Chondrocyte (in vitro differentiated cells): ENCODE data around the gene ANKFN1. TPM values are rescaled to one million over a fixed set of nuclear protein-coding genes. Genes with fewer than 3 reads are reported as not detected.

ENCODE experiments used
- DNase-seq: peaks from one replicate; pipeline ENCODE4 v3.0.0; 2021; ENCODE audit warnings: mixed read lengths, low spot score
- H3K27ac Mint-ChIP-seq: one replicate; pipeline ENCODE4 v1.8.0; 2021; ENCODE audit warnings: mild to moderate bottlenecking, moderate library complexity, mixed read lengths; ENCODE audit not compliant: unreplicated experiment
- H3K27me3 Mint-ChIP-seq: 2 replicates; pipeline ENCODE4 v1.8.0; 2021; ENCODE audit warnings: low read depth, mixed read lengths
- H3K36me3 Mint-ChIP-seq: 2 replicates; pipeline ENCODE4 v1.8.0; 2021; ENCODE audit warnings: low read depth, mixed read lengths
- H3K4me1 Mint-ChIP-seq: 2 replicates; pipeline ENCODE4 v1.8.0; 2021; ENCODE audit warnings: low read depth, mild to moderate bottlenecking, mixed read lengths
- H3K4me3 Mint-ChIP-seq: one replicate; pipeline ENCODE4 v1.8.0; 2021; ENCODE audit warnings: mild to moderate bottlenecking, moderate library complexity, mixed read lengths; ENCODE audit not compliant: unreplicated experiment
- H3K9me3 Mint-ChIP-seq: 2 replicates; pipeline ENCODE4 v1.8.0; 2021; ENCODE audit warnings: low read depth, mixed read lengths
- total RNA-seq: library from RNA; stranded (reverse); gene quantifications from 3 replicates; pipeline ENCODE4 v1.2.1, GENCODE V29; 2021
- TF ChIP-seq, protein P1 (sequence below): fragments of 200-600 bp; sonication (generic); IDR thresholded peaks from 2 replicates; pipeline ENCODE4 v1.5.0; 2021; ENCODE audit warnings: antibody characterized with exemption, mild to moderate bottlenecking, moderate library complexity

The ANKFN1 gene
- total RNA-seq, 1 donor from 2014 or later, result not detected

DNA sequence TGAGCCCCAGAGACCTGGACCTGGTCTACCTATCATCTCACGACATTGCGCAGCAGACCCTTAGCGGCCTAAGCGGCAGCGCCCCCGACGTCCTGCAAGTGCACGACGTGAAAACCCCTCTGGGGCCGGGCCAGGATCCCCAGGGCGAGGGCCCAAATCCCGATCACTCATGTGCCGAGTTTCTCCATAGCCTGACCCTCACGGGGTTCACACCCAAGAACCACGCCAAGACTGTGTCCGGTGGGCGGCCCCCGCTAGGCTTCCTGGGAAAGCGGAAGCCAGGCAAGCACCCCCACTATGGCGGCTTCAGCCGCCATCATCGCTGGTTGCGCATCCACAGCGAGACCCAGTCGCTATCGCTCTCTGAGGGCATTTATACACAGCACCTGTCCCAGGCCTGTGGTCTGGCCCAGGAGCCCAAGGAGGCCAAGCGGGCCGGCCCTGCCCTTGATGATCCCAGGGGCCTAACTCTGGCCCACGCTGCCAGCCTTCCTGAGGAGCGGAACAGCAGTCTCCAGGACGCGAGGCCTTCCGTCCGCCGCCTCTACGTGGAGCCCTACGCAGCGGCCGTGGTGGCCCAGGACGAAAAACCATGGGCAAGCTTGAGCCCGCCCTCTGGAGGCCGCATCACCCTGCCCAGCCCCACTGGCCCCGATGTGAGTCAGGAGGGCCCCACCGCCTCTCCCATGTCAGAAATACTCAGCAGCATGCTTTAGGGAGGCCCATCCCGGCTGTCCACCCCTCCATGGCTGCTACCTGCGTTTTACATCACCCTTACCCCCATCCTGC lies 357.5 kb downstream of the ANKFN1 start:
- Mint-ChIP-seq H3K27me3 (peaks cover 12% of the 10 kb centered on the region), H3K4me1 (no peaks in the 10 kb centered on the region), H3K27ac (no peak overlapping the region), H3K4me3 (no peak overlapping the region), H3K36me3 (no peaks in the 10 kb centered on the region), H3K9me3 (no peaks in the 10 kb centered on the region)
- DNase-seq, result peak; percentile 83
- TF ChIP-seq, protein P1, sequence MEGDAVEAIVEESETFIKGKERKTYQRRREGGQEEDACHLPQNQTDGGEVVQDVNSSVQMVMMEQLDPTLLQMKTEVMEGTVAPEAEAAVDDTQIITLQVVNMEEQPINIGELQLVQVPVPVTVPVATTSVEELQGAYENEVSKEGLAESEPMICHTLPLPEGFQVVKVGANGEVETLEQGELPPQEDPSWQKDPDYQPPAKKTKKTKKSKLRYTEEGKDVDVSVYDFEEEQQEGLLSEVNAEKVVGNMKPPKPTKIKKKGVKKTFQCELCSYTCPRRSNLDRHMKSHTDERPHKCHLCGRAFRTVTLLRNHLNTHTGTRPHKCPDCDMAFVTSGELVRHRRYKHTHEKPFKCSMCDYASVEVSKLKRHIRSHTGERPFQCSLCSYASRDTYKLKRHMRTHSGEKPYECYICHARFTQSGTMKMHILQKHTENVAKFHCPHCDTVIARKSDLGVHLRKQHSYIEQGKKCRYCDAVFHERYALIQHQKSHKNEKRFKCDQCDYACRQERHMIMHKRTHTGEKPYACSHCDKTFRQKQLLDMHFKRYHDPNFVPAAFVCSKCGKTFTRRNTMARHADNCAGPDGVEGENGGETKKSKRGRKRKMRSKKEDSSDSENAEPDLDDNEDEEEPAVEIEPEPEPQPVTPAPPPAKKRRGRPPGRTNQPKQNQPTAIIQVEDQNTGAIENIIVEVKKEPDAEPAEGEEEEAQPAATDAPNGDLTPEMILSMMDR, result no peak

DNA sequence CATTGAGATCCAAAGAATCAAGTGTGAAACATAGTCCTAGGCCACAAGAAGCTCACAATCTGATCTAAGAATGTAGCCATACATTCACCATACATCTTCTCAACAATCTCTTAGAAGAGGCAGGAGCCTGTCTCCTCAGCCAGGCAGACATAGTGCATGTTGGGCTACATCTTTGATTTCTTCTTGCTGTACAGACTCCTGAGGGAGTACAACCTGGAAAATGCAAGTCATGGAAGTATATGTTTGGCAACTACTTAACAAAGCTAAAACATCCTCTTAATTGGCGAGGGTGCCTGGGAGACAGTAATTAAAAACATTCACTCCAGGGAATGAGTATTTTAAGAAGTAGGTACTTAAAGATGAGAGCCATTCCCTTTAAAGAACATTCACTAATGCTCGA lies 361.0 kb downstream of the ANKFN1 start:
- no peaks in the 10 kb centered on the region for H3K36me3 Mint-ChIP-seq
- TF ChIP-seq, protein P1, result no peak

DNA sequence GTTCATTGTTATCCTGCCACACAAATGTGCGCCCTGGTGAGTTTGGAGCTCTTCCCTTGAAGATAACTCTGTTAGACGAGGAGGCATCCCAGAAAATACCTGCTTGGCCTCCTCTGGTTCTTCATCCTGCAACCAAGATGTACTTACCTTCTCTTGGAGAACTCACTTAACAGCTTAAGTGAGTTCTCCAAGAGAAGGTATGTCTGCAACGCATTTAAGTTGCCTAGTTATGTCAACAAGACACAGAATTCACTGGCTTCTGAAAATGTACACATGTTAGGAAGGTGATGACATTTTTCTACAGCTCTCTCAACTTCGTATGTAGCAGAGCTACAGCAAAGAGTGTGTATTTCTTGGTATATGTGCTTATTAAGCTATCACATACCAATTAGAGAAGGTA lies 361.6 kb downstream of the ANKFN1 start:
- Mint-ChIP-seq H3K4me3 (no peak overlapping the region), H3K27ac (no peak overlapping the region), H3K9me3 (no peaks in the 10 kb centered on the region), H3K4me1 (no peaks in the 10 kb centered on the region), H3K36me3 (no peaks in the 10 kb centered on the region), H3K27me3 (peaks cover 2% of the 10 kb centered on the region)
- no peak for DNase-seq
- TF ChIP-seq, protein P1, result no peak

More for the DNA sequence above, 361.0 kb downstream of the ANKFN1 start:
- Mint-ChIP-seq H3K4me3 (no peak overlapping the region), H3K27me3 (peaks cover 2% of the 10 kb centered on the region), H3K9me3 (no peaks in the 10 kb centered on the region), H3K27ac (no peak overlapping the region), H3K4me1 (no peaks in the 10 kb centered on the region)
- DNase-seq, result no peak

DNA sequence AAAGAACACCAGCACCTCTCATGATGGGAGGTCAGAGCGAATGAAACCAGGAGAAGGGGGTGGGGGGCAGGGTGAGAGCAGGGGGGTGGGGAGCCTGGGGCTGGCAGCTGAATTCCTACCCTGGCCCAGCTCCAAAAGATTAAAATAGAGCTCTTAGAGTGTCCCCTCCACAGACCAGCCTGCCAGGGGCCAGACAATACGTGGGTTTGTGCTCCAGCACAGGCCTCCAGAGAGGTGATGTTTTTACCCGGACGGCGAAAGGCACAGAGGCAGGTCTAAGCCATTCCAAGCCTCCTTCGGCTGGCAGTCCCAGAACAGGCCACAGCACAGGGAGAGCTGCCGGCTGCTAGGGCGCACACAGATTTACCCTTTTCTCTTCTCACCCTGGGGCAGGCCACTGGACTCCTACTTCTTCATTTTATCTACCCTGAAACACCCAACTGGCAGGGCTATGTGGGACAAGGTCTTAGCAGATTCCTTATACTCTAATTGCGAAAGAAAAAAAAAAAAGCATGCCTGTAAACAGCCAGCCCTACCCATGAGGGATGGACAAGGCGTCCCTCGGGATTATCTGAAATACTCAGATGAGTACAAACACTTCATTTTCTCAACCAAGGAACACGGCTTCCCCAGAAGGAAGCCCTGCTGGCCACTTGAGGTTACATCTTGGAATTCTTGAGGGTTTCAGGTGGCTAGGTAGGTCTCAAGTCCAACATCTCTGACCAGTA lies 368.3 kb downstream of the ANKFN1 start:
- TF ChIP-seq, protein P1, result no peak
- H3K4me1 Mint-ChIP-seq, result no peaks in the 10 kb centered on the region
- no peaks in the 10 kb centered on the region for H3K9me3 Mint-ChIP-seq
- DNase-seq, result no peak
- no peak overlapping the region for H3K4me3 Mint-ChIP-seq
- H3K36me3 Mint-ChIP-seq, result no peaks in the 10 kb centered on the region
- peaks cover 2% of the 10 kb centered on the region for H3K27me3 Mint-ChIP-seq
- H3K27ac Mint-ChIP-seq, result no peak overlapping the region

DNA sequence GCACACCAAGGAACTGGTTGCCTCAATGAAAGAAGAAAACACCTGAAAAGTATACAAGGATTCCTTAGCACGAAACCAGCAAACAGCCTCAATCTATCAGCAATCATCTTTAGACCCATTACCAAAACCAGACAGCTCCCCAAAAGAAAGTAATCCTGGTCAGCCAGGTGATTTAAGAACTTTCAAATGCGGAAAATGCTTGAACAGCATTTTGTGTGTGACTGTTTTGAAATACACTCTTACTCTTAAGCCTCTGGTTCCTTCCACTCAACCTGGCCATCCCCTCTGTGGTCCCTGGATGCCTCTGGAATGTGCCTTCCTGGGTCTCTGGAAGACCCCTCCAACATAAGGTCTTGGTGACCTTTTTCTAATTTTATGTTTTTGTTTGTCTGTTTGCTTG lies 369.8 kb downstream of the ANKFN1 start:
- H3K4me3 Mint-ChIP-seq, result no peak overlapping the region
- no peaks in the 10 kb centered on the region for H3K36me3 Mint-ChIP-seq
- H3K27me3 Mint-ChIP-seq, result no peaks in the 10 kb centered on the region
- H3K4me1 Mint-ChIP-seq, result no peaks in the 10 kb centered on the region
- H3K9me3 Mint-ChIP-seq, result no peaks in the 10 kb centered on the region
- TF ChIP-seq, protein P1, result no peak
- no peak for DNase-seq
- H3K27ac Mint-ChIP-seq, result no peak overlapping the region
